Nephron (organoid): Measurements from ENCODE around the gene SPPL3.

Experiments used
- H3K27ac Mint-ChIP-seq, 3 experiments: 2 replicates each; pipeline ENCODE4 v1.8.0; 2020; ENCODE audit warnings: mixed read lengths in 3 of 3, mild to moderate bottlenecking in 2 of 3, moderate library complexity in 1 of 3
- H3K27me3 Mint-ChIP-seq: 2 replicates; pipeline ENCODE4 v1.8.0; 2021; ENCODE audit warnings: low read depth, mild to moderate bottlenecking, moderate library complexity, mixed read lengths
- H3K36me3 Mint-ChIP-seq: 2 replicates; pipeline ENCODE4 v1.8.0; 2020; ENCODE audit warnings: low read depth, mixed read lengths
- H3K4me1 Mint-ChIP-seq: 2 replicates; pipeline ENCODE4 v1.8.0; 2020; ENCODE audit warnings: mixed read lengths
- H3K4me3 Mint-ChIP-seq, 3 experiments: 2 replicates each; pipeline ENCODE4 v1.8.0; 2020; ENCODE audit warnings: mild to moderate bottlenecking in 3 of 3, mixed read lengths in 3 of 3, moderate library complexity in 2 of 3
- H3K9me3 Mint-ChIP-seq: 2 replicates; pipeline ENCODE4 v1.8.0; 2020; ENCODE audit warnings: mixed read lengths
- TF ChIP-seq, protein P1 (sequence below), 3 experiments: fragments of 200-600 bp; sonication (generic); IDR thresholded peaks; one replicate each; pipeline ENCODE4 v1.5.0; 2021; ENCODE audit warnings: antibody characterized with exemption in 3 of 3; ENCODE audit not compliant: unreplicated experiment in 3 of 3

The SPPL3 gene

DNA sequence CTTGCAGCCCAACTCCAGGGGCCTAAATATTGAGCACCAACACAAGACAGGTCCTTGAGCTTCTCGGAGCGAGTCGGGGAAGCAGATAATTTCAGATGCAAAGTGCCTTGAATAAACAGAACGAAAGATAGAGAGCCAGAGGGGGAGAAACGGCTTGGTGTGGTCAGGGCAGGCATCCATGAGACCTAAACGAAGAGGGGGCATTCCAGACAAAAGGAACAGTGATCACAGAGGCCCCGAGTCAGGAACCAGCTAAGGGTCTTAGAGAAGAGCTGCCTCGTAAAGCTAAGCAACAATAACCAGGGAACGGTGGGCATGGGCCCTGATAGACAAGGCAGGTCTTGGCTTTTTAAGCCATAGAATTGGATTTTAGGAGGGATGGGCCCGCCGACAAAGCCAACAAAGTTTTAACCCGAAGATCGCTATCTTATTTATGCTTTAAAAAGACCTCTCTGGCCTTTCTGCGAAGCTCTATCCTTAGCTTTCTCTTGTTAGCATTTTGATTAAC lies 179.0 kb downstream of the SPPL3 start:
- Mint-ChIP-seq H3K27ac (peak overlapping the region in 2 of 3 experiments; percentile 28 to 76), H3K36me3 (peaks cover 49% of the 10 kb centered on the region), H3K4me1 (peaks cover 16% of the 10 kb centered on the region), H3K9me3 (no peaks in the 10 kb centered on the region), H3K27me3 (peaks cover 5% of the 10 kb centered on the region), H3K4me3 (peak overlapping the region; percentile 85 to 93 (median 91))
- TF ChIP-seq, protein P1, sequence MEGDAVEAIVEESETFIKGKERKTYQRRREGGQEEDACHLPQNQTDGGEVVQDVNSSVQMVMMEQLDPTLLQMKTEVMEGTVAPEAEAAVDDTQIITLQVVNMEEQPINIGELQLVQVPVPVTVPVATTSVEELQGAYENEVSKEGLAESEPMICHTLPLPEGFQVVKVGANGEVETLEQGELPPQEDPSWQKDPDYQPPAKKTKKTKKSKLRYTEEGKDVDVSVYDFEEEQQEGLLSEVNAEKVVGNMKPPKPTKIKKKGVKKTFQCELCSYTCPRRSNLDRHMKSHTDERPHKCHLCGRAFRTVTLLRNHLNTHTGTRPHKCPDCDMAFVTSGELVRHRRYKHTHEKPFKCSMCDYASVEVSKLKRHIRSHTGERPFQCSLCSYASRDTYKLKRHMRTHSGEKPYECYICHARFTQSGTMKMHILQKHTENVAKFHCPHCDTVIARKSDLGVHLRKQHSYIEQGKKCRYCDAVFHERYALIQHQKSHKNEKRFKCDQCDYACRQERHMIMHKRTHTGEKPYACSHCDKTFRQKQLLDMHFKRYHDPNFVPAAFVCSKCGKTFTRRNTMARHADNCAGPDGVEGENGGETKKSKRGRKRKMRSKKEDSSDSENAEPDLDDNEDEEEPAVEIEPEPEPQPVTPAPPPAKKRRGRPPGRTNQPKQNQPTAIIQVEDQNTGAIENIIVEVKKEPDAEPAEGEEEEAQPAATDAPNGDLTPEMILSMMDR (IDR thresholded peaks at IDR 0.05; ENCODE audit: unreplicated experiment in 3 of 3), result no peak

DNA sequence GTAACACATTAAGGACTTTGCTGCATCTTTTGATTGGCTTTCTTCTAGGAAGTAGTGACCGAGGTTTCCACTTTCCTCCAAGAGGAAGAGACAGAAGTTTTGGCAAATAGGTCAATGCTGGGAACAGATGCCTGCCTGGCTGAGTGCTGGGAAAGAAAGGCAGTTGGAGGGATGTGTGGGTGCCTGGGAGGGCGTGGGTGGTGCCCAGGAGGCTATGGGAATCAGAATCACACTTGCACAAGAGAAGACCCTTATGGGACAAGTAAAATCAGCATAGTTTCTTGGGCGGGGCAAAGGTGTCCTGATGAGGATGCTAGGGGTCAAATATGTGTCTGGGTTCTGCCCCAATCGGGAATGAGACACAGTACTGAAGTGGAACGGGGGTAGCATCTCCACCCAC lies 179.4 kb downstream of the SPPL3 start:
- peaks cover 16% of the 10 kb centered on the region for H3K4me1 Mint-ChIP-seq
- peak overlapping the region; percentile 85 to 93 (median 91) for H3K4me3 Mint-ChIP-seq
- H3K9me3 Mint-ChIP-seq, result no peaks in the 10 kb centered on the region
- peaks cover 49% of the 10 kb centered on the region for H3K36me3 Mint-ChIP-seq
- TF ChIP-seq, protein P1 (IDR thresholded peaks at IDR 0.05; ENCODE audit: unreplicated experiment in 3 of 3), result no peak
- peaks cover 5% of the 10 kb centered on the region for H3K27me3 Mint-ChIP-seq
- no peak overlapping the region for H3K27ac Mint-ChIP-seq

DNA sequence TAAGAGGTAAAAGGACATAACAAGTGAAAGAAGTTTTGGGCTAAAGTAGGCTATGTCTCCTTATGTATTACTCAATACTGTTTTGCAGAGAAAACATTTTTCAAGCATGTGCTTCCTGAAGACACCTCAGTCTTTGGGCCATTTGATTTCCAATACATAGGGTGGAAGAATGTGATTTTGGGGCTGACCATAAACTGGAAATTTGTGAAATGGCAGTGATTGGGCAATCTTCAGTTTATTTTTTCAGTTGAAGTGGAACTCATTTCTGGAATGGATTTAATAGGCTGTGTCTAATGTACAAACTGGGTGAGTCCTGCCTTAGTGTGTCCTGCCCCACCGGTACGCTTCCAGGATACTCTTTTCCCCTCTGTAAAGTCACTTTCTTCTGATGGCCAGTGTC lies 181.4 kb downstream of the SPPL3 start:
- TF ChIP-seq, protein P1 (IDR thresholded peaks at IDR 0.05; ENCODE audit: unreplicated experiment in 3 of 3), result no peak
- H3K27me3 Mint-ChIP-seq, result peaks cover 5% of the 10 kb centered on the region
- no peaks in the 10 kb centered on the region for H3K9me3 Mint-ChIP-seq
- peaks cover 16% of the 10 kb centered on the region for H3K4me1 Mint-ChIP-seq
- H3K36me3 Mint-ChIP-seq, result peaks cover 59% of the 10 kb centered on the region
- H3K4me3 Mint-ChIP-seq, result peak overlapping the region in 1 of 3 experiments; percentile 22
- peak overlapping the region in 1 of 3 experiments; percentile 9 for H3K27ac Mint-ChIP-seq

DNA sequence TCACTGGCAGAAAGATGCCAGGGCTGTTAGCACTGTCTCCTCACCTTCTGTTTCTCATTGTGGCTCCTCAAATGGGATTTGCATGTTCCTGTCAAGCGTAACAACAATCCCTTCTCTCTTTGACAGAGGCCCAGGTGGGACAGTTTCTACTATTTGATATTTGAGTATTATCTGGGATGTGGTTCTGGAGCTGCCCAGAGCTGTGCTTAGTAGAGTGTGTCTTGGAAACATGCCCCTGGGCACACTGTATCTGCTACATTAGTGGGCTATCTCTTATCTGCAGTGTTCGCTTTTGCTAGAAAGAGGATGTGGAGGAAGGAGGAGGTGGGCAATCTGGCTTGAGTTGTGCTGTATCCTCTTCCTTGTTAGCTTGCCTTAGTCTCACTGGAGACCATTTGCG lies 182.3 kb downstream of the SPPL3 start:
- peak overlapping the region in 1 of 3 experiments; percentile 69 for H3K27ac Mint-ChIP-seq
- no peak overlapping the region for H3K4me3 Mint-ChIP-seq
- peaks cover 63% of the 10 kb centered on the region for H3K36me3 Mint-ChIP-seq
- H3K27me3 Mint-ChIP-seq, result peaks cover 5% of the 10 kb centered on the region
- peaks cover 16% of the 10 kb centered on the region for H3K4me1 Mint-ChIP-seq
- H3K9me3 Mint-ChIP-seq, result no peaks in the 10 kb centered on the region
- TF ChIP-seq, protein P1 (IDR thresholded peaks at IDR 0.05; ENCODE audit: unreplicated experiment in 3 of 3), result no peak

DNA sequence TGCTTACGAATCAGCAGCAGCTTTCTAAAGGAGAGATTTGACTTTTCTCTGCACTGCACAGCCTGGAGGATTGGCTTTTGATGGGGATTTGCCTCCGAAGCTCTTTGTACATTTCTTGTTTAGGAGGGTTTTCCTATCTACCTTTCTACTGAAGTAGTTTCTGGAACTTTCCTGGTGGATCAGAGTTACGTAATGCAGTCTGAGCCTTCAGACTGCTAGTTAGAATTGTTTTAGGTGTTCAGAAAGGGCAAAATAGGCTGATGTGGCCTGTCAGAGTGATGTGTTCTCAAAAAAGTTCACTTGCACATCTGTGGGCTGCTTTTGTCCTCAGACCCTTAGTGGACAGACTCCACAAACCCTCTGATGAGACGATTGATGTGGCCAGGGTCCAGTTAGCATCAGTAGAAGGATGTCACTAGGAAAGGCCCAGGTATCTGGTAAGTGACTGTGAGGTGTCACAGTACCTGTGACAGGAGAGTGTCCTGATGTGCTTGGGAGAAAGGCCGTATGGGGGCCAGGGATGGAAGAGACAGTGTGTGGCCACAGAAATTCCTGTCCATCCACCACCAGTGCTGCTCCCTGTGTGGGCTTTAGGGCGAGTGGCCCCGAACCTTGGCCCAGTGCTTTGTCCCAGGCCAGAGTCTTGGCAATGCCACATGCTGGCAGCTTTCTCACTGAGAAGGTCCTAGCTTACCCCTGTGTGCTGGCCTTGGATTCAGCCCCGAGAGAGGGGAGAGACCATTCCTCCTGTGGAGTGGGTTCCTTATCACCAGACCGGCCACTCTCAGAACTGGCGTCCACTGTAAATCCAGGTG lies 183.0 kb downstream of the SPPL3 start:
- Mint-ChIP-seq H3K4me3 (no peak overlapping the region), H3K36me3 (peaks cover 70% of the 10 kb centered on the region), H3K9me3 (no peaks in the 10 kb centered on the region), H3K4me1 (peaks cover 13% of the 10 kb centered on the region), H3K27me3 (peaks cover 3% of the 10 kb centered on the region), H3K27ac (peak overlapping the region in 1 of 3 experiments; percentile 98)
- TF ChIP-seq, protein P1 (IDR thresholded peaks at IDR 0.05; ENCODE audit: unreplicated experiment in 3 of 3), result no peak
